Prostate gland (tissue), 2 donors: Measurements from ENCODE around the gene EPAS1.

Experiments
- POLR2A ChIP-seq: fragments of 450-650 bp; IDR thresholded peaks from one replicate; pipeline ENCODE4 v1.6.1; 2016; ENCODE audit warnings: antibody characterized with exemption, mild to moderate bottlenecking
- POLR2AphosphoS5 ChIP-seq: sonication (generic); formaldehyde crosslinking; IDR thresholded peaks from one replicate; pipeline ENCODE4 v1.6.1; 2017; ENCODE audit warnings: antibody characterized with exemption
- TF ChIP-seq, protein P1 (sequence below), 4 experiments: fragments of 200-600 bp in 2 of 4; fragments of 450-650 bp in 2 of 4; sonication (generic) in 2 of 4; IDR thresholded peaks; 1 replicate in 3 of 4; 2 replicates in 1 of 4; pipeline ENCODE4 v1.5.1; 2016 to 2019; ENCODE audit warnings: antibody characterized with exemption in 4 of 4, mild to moderate bottlenecking in 2 of 4, moderate library complexity in 2 of 4

GRCh38 chr2:46388881-46389280, 91.7 kb downstream of the EPAS1 start:
- TF ChIP-seq, protein P1, sequence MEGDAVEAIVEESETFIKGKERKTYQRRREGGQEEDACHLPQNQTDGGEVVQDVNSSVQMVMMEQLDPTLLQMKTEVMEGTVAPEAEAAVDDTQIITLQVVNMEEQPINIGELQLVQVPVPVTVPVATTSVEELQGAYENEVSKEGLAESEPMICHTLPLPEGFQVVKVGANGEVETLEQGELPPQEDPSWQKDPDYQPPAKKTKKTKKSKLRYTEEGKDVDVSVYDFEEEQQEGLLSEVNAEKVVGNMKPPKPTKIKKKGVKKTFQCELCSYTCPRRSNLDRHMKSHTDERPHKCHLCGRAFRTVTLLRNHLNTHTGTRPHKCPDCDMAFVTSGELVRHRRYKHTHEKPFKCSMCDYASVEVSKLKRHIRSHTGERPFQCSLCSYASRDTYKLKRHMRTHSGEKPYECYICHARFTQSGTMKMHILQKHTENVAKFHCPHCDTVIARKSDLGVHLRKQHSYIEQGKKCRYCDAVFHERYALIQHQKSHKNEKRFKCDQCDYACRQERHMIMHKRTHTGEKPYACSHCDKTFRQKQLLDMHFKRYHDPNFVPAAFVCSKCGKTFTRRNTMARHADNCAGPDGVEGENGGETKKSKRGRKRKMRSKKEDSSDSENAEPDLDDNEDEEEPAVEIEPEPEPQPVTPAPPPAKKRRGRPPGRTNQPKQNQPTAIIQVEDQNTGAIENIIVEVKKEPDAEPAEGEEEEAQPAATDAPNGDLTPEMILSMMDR (IDR thresholded peaks at IDR 0.05), result no peak
- TF ChIP-seq POLR2AphosphoS5, result no peak
- TF ChIP-seq POLR2A, result no peak
